H1 (cell line): ENCODE data around the gene NMT1. TPM values are rescaled to one million over a fixed set of nuclear protein-coding genes. Genes with fewer than 3 reads are reported as not detected.

Experiments
- CTCF ChIA-PET: fragments of 300-600 bp; sonication (Branson Sonifier 250); formaldehyde crosslinking; loops from one replicate; lab custom pipeline; 2021; ENCODE audit not compliant: partially characterized antibody; lab: Charles Lee
- POLR2A ChIA-PET: fragments of 300-600 bp; sonication (Branson Sonifier 250); formaldehyde crosslinking; loops from one replicate; lab custom pipeline; 2021; ENCODE audit warnings: inconsistent platforms; ENCODE audit not compliant: partially characterized antibody; lab: Charles Lee
- DNase-seq, 2 experiments: peaks; one replicate each; pipeline versions ENCODE4 v3.0.0 to v3.0.0-alpha.2; 2010 to 2022; ENCODE audit warnings: low spot score in 2 of 2, low read depth in 1 of 2, mixed read lengths in 1 of 2
- FAIRE-seq: peaks from 2 replicates; lab custom pipeline; 2011; peaks lifted over from hg19 to GRCh38; lab: Jason Lieb, UNC
- H2AFZ ChIP-seq: 2 replicates; pipeline ENCODE4 v1.8.1; 2012; ENCODE audit warnings: low read length, inconsistent platforms
- H2AK5ac ChIP-seq: 2 replicates; pipeline ENCODE4 v1.6.1; 2013; ENCODE audit warnings: low read depth, low read length
- H2BK120ac ChIP-seq: replicated peaks from 2 replicates; pipeline ENCODE3; 2013; ENCODE audit warnings: low read depth, low read length, inconsistent platforms
- H2BK12ac ChIP-seq: 2 replicates; pipeline ENCODE4 v1.6.1; 2013; ENCODE audit warnings: low read depth, low read length
- H2BK15ac ChIP-seq: 2 replicates; pipeline ENCODE4 v1.6.1; 2013; ENCODE audit warnings: low read length
- H2BK20ac ChIP-seq: 2 replicates; pipeline ENCODE4 v1.6.1; 2013; ENCODE audit warnings: low read length
- H2BK5ac ChIP-seq: 2 replicates; pipeline ENCODE4 v1.6.1; 2013; ENCODE audit warnings: low read depth, low read length
- H3K14ac ChIP-seq: 2 replicates; pipeline ENCODE4 v1.6.1; 2013; ENCODE audit warnings: inconsistent platforms; ENCODE audit not compliant: insufficient read length
- H3K18ac ChIP-seq: 2 replicates; pipeline ENCODE4 v1.6.1; 2013; ENCODE audit warnings: low read length; ENCODE audit errors: extremely low read depth
- H3K23ac ChIP-seq: 2 replicates; pipeline ENCODE4 v1.6.1; 2013; ENCODE audit warnings: inconsistent platforms; ENCODE audit not compliant: insufficient read length
- H3K23me2 ChIP-seq: 2 replicates; pipeline ENCODE4 v1.6.1; 2013; ENCODE audit warnings: low read depth, low read length
- H3K27ac ChIP-seq: 2 replicates; pipeline ENCODE4 v1.6.1; 2011; ENCODE audit warnings: low read depth, low read length, inconsistent platforms
- H3K27me3 ChIP-seq, 4 experiments: replicated peaks in 1 of 4; 1 replicate in 1 of 4; 2 replicates in 3 of 4; pipeline versions ENCODE4 v1.6.1 to v1.8.1; 2011 to 2013; ENCODE audit warnings: low read length in 3 of 4, mild to moderate bottlenecking in 3 of 4, inconsistent platforms in 2 of 4, mixed read lengths in 2 of 4, moderate library complexity in 1 of 4; ENCODE audit not compliant: control insufficient read depth in 3 of 4, insufficient read depth in 3 of 4; ENCODE audit errors: extremely low read depth in 1 of 4
- H3K36me3 ChIP-seq, 4 experiments: 2 replicates each; pipeline versions ENCODE4 v1.6.1 to v1.8.1; 2011 to 2013; ENCODE audit warnings: mild to moderate bottlenecking in 4 of 4, low read length in 3 of 4, moderate library complexity in 2 of 4, control low read depth in 1 of 4, inconsistent platforms in 1 of 4; ENCODE audit not compliant: insufficient read depth in 4 of 4, control insufficient read depth in 2 of 4
- H3K4ac ChIP-seq: replicated peaks from 2 replicates; pipeline ENCODE3; 2013; ENCODE audit warnings: low read length, low read depth, mixed read lengths, inconsistent platforms; ENCODE audit not compliant: insufficient read length
- H3K4me1 ChIP-seq, 4 experiments: replicated peaks in 1 of 4; 1 replicate in 1 of 4; 2 replicates in 3 of 4; pipeline versions ENCODE4 v1.6.1 to v1.8.1; 2011 to 2013; ENCODE audit warnings: low read length in 3 of 4, inconsistent platforms in 2 of 4, mixed read lengths in 1 of 4; ENCODE audit not compliant: insufficient read depth in 4 of 4, control insufficient read depth in 3 of 4
- H3K4me2 ChIP-seq, 2 experiments: 2 replicates each; pipeline versions ENCODE4 v1.6.1 to v1.8.1; 2011 to 2013; ENCODE audit warnings: low read depth in 2 of 2, low read length in 2 of 2, control low read depth in 1 of 2, inconsistent platforms in 1 of 2, mild to moderate bottlenecking in 1 of 2; ENCODE audit not compliant: insufficient read depth in 1 of 2
- H3K4me3 ChIP-seq, 4 experiments: fragments of 200-600, 300-600 bp in 1 of 4; sonication (generic), shearing (Covaris generic), sonication (Bioruptor Twin) in 1 of 4; 2 replicates each; pipeline versions ENCODE4 v1.5.1 to v1.8.1; 2011 to 2016; ENCODE audit warnings: low read length in 4 of 4, low read depth in 3 of 4, control low read depth in 2 of 4, inconsistent platforms in 2 of 4, mild to moderate bottlenecking in 2 of 4, mixed read lengths in 1 of 4, moderate library complexity in 1 of 4; ENCODE audit not compliant: insufficient read depth in 2 of 4; ENCODE audit errors: extremely low read depth in 1 of 4
- H3K56ac ChIP-seq: replicated peaks from 2 replicates; pipeline ENCODE3; 2013; ENCODE audit warnings: low read depth, mild to moderate bottlenecking, mixed read lengths, low read length, inconsistent platforms; ENCODE audit not compliant: insufficient read length
- H3K79me1 ChIP-seq: 2 replicates; pipeline ENCODE4 v1.6.1; 2013; ENCODE audit warnings: low read depth, low read length, control low read depth
- H3K79me2 ChIP-seq, 2 experiments: 2 replicates each; pipeline versions ENCODE4 v1.6.1 to v1.8.1; 2012 to 2013; ENCODE audit warnings: low read length in 2 of 2, mild to moderate bottlenecking in 2 of 2, inconsistent platforms in 1 of 2; ENCODE audit not compliant: insufficient read depth in 2 of 2, control insufficient read depth in 1 of 2
- H3K9ac ChIP-seq, 4 experiments: replicated peaks in 1 of 4; 1 replicate in 1 of 4; 2 replicates in 3 of 4; pipeline versions ENCODE4 v1.6.1 to v1.8.1; 2011 to 2013; ENCODE audit warnings: low read depth in 3 of 4, low read length in 3 of 4, control low read depth in 2 of 4, mild to moderate bottlenecking in 2 of 4, moderate library complexity in 2 of 4, inconsistent platforms in 1 of 4; ENCODE audit errors: extremely low read depth in 1 of 4
- H3K9me3 ChIP-seq, 2 experiments: 2 replicates each; pipeline versions ENCODE4 v1.6.1 to v1.8.1; 2012 to 2013; ENCODE audit warnings: mild to moderate bottlenecking in 2 of 2, moderate library complexity in 2 of 2, control low read depth in 1 of 2, inconsistent platforms in 1 of 2, low read depth in 1 of 2, low read length in 1 of 2, mixed read lengths in 1 of 2; ENCODE audit not compliant: insufficient read depth in 2 of 2
- H4K20me1 ChIP-seq, 2 experiments: replicated peaks in 1 of 2; 2 replicates each; pipeline versions ENCODE3 to v1.8.1; 2011 to 2013; ENCODE audit warnings: inconsistent platforms in 2 of 2, low read length in 2 of 2, mild to moderate bottlenecking in 1 of 2; ENCODE audit not compliant: insufficient read depth in 2 of 2, control insufficient read depth in 1 of 2
- H4K5ac ChIP-seq: 2 replicates; pipeline ENCODE4 v1.6.1; 2013; ENCODE audit warnings: low read length, low read depth, mixed read lengths, inconsistent platforms; ENCODE audit not compliant: insufficient read length
- H4K8ac ChIP-seq: 2 replicates; pipeline ENCODE4 v1.8.0; 2013; ENCODE audit warnings: mild to moderate bottlenecking, moderate library complexity, low read length, inconsistent platforms; ENCODE audit not compliant: insufficient read depth; ENCODE audit errors: extremely low read depth
- H4K91ac ChIP-seq: replicated peaks from 2 replicates; pipeline ENCODE3; 2013; ENCODE audit warnings: low read length, mixed read lengths, inconsistent platforms; ENCODE audit not compliant: insufficient read length
- ASH2L ChIP-seq: fragments of 200-600, 300-600 bp; sonication (generic); IDR thresholded peaks from one replicate; pipeline ENCODE4 v1.7.1; 2017; ENCODE audit warnings: low read length
- CEBPB ChIP-seq: IDR thresholded peaks from 2 replicates; pipeline ENCODE4 v1.6.1; 2012; ENCODE audit warnings: low read depth, low read length
- CTBP2 ChIP-seq: IDR thresholded peaks from 2 replicates; pipeline ENCODE4 v1.7.0; 2011; ENCODE audit warnings: borderline replicate concordance, mild to moderate bottlenecking, moderate library complexity, mixed read lengths, low read length; ENCODE audit not compliant: insufficient read depth, insufficient read length
- GTF2F1 ChIP-seq: IDR thresholded peaks from 2 replicates; pipeline ENCODE4 v1.6.1; 2012; ENCODE audit warnings: low read depth, low read length, improper control_type of control experiment, borderline replicate concordance
- HDAC6 ChIP-seq: IDR thresholded peaks from one replicate; pipeline ENCODE4 v1.7.1; 2012; ENCODE audit warnings: low read depth, mild to moderate bottlenecking, inconsistent platforms, low read length, moderate library complexity
- KDM5A ChIP-seq: fragments of 200-600 bp; IDR thresholded peaks from 2 replicates; pipeline ENCODE4 v1.7.1; 2012; ENCODE audit warnings: mild to moderate bottlenecking, low read length, inconsistent platforms, mixed read lengths
- MAFK ChIP-seq: IDR thresholded peaks from 2 replicates; pipeline ENCODE4 v1.6.1; 2012; ENCODE audit warnings: low read depth, mild to moderate bottlenecking, improper control_type of control experiment, low read length
- RFX5 ChIP-seq: IDR thresholded peaks from 2 replicates; pipeline ENCODE4 v1.6.1; 2011; ENCODE audit warnings: low read depth, low read length, improper control_type of control experiment, borderline replicate concordance
- SIRT6 ChIP-seq: IDR thresholded peaks from one replicate; pipeline ENCODE4 v1.7.1; 2012; ENCODE audit warnings: low read length, inconsistent platforms
- SP4 ChIP-seq: IDR thresholded peaks from 2 replicates; pipeline ENCODE4 v1.6.1; 2012; ENCODE audit warnings: low read length, inconsistent platforms
- SRF ChIP-seq: IDR thresholded peaks from 2 replicates; pipeline ENCODE4 v1.6.1; 2011; ENCODE audit warnings: mild to moderate bottlenecking, low read depth, low read length, moderate library complexity
- TCF12 ChIP-seq: IDR thresholded peaks from 2 replicates; pipeline ENCODE4 v1.6.1; 2011; ENCODE audit warnings: low read depth, mild to moderate bottlenecking, low read length
- YY1 ChIP-seq: IDR thresholded peaks from 2 replicates; pipeline ENCODE4 v1.6.1; 2011; ENCODE audit warnings: low read depth, mild to moderate bottlenecking, low read length
- ZNF274 ChIP-seq: IDR thresholded peaks from 2 replicates; pipeline ENCODE4 v1.7.0; 2012; ENCODE audit warnings: low read length, borderline replicate concordance; ENCODE audit errors: extremely low read depth
- WGBS, 2 experiments: shearing (Covaris generic) in 1 of 2; methylation state at CpG; one replicate each; pipeline versions ENCODE4 v1.1.6 to v1.1.7; 2013 to 2015; ENCODE audit warnings: low lambda C conversion rate in 2 of 2, mixed read lengths in 2 of 2, inconsistent platforms in 1 of 2, low coverage in 1 of 2, missing lambda C conversion rate in 1 of 2; ENCODE audit not compliant: insufficient replicate concordance in 2 of 2, insufficient coverage in 1 of 2, insufficient read length in 1 of 2; ENCODE audit errors: extremely low coverage in 1 of 2, missing lambda C conversion rate in 1 of 2; 5-methylcytosine and 5-hydroxymethylcytosine counted together
- polyA plus RNA-seq, 7 experiments: library from polyadenylated mRNA; depleted of rRNA in 3 of 7; stranded (reverse) in 5 of 7; unstranded in 2 of 7; fragments of >200 nt in 5 of 7; fragments of 200-250 nt in 2 of 7; gene quantifications; 1 replicate in 5 of 7; 2 replicates in 1 of 7; 4 replicates in 1 of 7; pipeline versions ENCODE4 v1.2.1 to v1.2.3, GENCODE V29; 2011 to 2013; ENCODE audit warnings: missing spikeins in 2 of 7, mixed read lengths in 2 of 7
- total RNA-seq: library from RNA; stranded (reverse); fragmentation: NEBNext Ultra II Directional; extraction: Animal tissue kit (Norgen Biotek cat#: 25700); gene quantifications from 2 replicates; pipeline ENCODE4 v1.2.1, GENCODE V29; 2021

The NMT1 gene
- total and polyA plus RNA-seq, 2 of the 8 experiments (the other 6 are each of a cell fraction or from before 2014, with no cell fraction given): 42.9 to 149 TPM

DNA sequence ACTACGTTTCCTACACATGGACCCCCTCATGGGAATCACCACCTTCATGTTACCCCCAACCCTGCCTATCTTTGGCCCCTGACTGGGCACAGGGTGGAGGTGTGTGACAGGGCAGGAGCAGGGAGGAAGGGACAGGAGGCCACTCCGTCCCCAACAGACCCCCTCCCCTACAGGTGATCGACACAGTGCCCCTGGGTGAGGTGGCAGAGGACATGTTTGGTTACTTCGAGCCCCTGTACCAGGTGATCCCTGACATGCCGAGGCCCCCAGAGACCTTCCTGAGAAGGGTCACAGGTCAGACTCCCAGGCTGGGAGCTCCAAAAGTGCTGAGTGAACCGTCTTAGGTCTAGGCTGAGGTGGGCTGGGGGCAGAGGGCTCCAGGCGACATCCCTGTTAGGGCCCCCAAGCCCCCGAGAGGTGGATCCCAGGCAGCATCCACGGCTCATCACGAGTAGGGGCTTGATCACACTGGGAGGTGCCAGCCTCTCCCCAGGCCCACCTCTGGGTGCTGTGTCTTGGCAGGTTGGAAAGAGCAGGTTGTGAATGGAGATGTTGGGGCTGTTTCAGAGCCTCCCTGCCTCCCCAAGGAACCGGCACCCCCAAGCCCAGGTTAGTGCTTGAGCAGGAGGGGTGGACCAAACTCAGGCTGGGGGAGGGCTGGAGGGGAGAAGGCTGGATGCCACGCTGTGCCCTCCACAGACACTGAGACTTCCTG lies 75.9 kb downstream of the NMT1 start:
- no peak overlapping the region for H3K56ac ChIP-seq
- no peak overlapping the region for H2AFZ ChIP-seq
- H3K4me2 ChIP-seq: no peak overlapping the region
- H2BK12ac ChIP-seq: 0 out of 2 replicates have a peak overlapping the region, but pooled peaks have one; percentile 39
- WGBS, 2 experiments: 87% methylated on average over 8 of the region's 12 CpGs; no CpG with 5 or more reads in 1 of the 2 experiments
- no peak overlapping the region for H4K91ac ChIP-seq
- H2BK15ac ChIP-seq: no peak overlapping the region
- peak overlapping the region; percentile 7; the same call in 1 of the 2 replicates for H4K8ac ChIP-seq
- FAIRE-seq (no peak), DNase-seq (no peak)
- H3K9ac ChIP-seq: no peak overlapping the region
- H4K20me1 ChIP-seq: peaks cover 0 to 2% of the 10 kb centered on the region in 2 experiments
- no peaks in the 10 kb centered on the region for H3K79me2 ChIP-seq
- H3K4me1 ChIP-seq: peaks cover 0 to 5% (median 0%) of the 10 kb centered on the region in 4 experiments; a peak in 3 of 7 replicates
- H2BK20ac ChIP-seq: no peak overlapping the region
- H3K4me3 ChIP-seq: no peak overlapping the region
- H3K14ac ChIP-seq: no peak overlapping the region
- 0 out of 2 replicates have a peak overlapping the region, but pooled peaks have one; percentile 12 for H2BK5ac ChIP-seq
- no peak overlapping the region for H4K5ac ChIP-seq
- H3K9me3 ChIP-seq: no peaks in the 10 kb centered on the region
- H3K36me3 ChIP-seq: no peaks in the 10 kb centered on the region
- ChIA-PET POLR2A (interaction anchor here (1.9 to 15.8 kb wide), 3 partner anchors 12 to 61 kb away, joined by 8 to 185 read pairs (median 13); partner anchors contain the start of genes HEXIM1 and HEXIM2), CTCF (interaction anchor here (1.4 to 11.7 kb wide), 7 partner anchors 14 to 119 kb away, joined by 3 to 156 read pairs (median 21); partner anchors contain the start of genes HEXIM1 and HEXIM2)
- H3K79me1 ChIP-seq: no peaks in the 10 kb centered on the region
- H3K23ac ChIP-seq: no peak overlapping the region
- H3K4ac ChIP-seq: no peak overlapping the region
- H2AK5ac ChIP-seq: no peak overlapping the region
- H3K27me3 ChIP-seq: no peaks in the 10 kb centered on the region
- H2BK120ac ChIP-seq: no peak overlapping the region
- no peak overlapping the region for H3K18ac ChIP-seq
- peaks cover 6% of the 10 kb centered on the region for H3K23me2 ChIP-seq
- H3K27ac ChIP-seq: no peak overlapping the region
- TF ChIP-seq SRF: no peak
- no peak for TF ChIP-seq SP4
- TF ChIP-seq RFX5: no peak
- TF ChIP-seq HDAC6: no peak
- no peak for TF ChIP-seq ZNF274
- no peak for TF ChIP-seq ASH2L
- TF ChIP-seq CEBPB: no peak
- TF ChIP-seq SIRT6: no peak
- no peak for TF ChIP-seq CTBP2
- TF ChIP-seq YY1: no peak
- no peak for TF ChIP-seq TCF12
- TF ChIP-seq MAFK: no peak
- no peak for TF ChIP-seq KDM5A
- no peak for TF ChIP-seq GTF2F1
